Endometrial microvascular endothelial cells (primary cell): Measurements from ENCODE around the gene ARMC2. TPM values are rescaled to one million over a fixed set of nuclear protein-coding genes. Genes with fewer than 3 reads are reported as not detected.

Experiments
- in situ Hi-C: cut with HindIII; loops from 2 replicates; pipeline ENCODE4 v1.10.0; 2017; ENCODE audit warnings: low sequenced_read_pairs, low pct_unique_long_range_greater_than_20kb; ENCODE audit errors: inconsistent ontology term
- total RNA-seq: library from RNA; depleted of rRNA; stranded (reverse); fragments of >200 nt; gene quantifications from one replicate; pipeline ENCODE4 v1.2.3, GENCODE V29; 2015; ENCODE audit errors: inconsistent ontology term

Gene ARMC2
- total RNA-seq, 1 donor from 2014 or later: 1.0 TPM

DNA sequence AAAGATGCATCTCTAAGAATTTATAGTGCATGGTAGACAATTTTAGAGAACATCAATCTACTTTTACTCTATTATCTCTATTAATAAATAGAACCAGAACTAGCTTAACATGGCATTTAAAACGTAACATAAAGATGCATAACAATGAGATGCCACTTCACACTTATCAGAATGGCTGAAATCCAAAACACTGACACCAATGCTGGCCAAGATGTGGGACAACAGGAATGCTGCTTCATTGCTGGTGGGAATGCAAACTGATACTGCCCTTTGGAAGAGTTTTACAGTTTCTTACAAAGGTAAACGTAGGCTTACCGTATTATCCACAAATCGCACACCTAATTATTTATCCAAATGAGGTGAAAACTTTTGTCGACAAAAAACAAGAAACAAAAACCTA lies 151.2 kb downstream of the ARMC2 start:
- in situ Hi-C loops: no loop called here

DNA sequence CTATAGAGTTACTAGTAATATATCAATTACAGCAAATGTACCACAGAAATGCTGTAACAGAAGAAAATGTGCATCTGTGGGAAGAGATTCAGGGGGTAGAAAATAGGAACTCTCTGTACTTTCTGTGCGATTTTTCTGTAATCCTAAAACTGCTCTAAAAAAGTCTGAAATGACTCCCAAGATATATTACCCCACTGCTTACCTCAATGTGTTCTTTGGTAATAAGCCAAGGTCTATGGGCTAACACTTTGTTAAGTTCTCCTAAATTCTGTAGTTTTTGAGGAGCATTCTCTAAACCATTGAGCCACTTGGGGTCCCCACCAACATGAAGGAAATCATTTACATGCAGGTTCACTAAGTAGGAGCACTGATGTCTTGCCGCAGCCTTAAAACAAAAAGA lies 152.1 kb downstream of the ARMC2 start:
- in situ Hi-C loops: no loop called here

DNA sequence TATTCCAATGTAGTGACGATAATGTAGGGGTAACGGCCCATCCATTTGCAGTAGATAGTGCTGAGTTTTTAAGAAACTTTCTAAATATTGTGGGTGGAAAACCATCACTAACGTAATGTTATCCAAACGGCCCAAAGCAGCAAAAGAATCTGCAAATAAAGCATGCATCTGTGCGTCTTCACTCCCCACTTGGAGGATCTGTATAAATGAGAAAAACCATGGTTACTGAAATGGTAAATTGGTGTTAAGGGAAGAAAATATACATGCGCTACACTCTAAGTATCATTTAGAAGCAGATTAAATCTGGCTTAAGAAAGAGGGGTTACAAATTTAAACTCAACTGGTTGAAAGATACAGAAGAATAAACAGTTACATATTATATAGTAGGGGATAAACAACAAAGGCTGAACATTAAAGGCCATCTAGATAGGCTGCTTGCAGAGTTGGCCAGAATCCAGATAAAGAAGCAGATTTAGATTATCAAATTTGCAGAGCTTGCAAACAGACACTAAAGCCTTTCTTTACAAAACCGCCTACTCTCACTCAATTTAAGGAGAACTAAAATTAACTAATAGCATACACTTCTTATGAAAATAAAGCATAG lies 153.2 kb downstream of the ARMC2 start:
- in situ Hi-C loops: no loop called here

DNA sequence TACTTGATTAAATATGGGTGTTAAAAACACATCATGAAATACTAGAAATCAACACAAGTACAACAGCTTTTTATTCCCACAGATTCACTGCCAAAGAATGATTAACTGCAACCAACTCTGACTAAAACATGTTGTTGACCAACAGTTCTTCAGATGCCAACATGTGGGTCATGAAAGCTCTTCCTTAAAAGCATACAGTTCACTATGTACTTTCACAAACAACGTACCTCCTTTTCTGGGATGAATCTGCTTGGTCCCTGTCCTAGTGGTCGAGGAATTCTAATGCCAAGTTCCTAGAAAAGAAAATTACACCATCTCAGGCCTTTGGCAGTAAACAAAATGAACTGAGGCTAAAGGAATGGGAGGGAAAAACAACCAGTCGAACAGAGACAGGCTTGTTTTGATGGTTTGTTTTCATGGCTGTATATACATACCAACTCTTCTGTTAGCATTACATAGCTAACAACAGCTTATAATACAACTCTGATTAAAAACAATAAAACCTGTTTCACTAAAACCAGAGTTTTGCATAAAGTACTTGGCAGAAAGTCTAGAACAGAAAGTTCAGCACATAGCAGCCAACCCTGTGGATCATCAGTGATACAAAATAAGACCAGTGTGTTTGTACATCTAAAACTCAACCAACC lies 154.0 kb downstream of the ARMC2 start:
- in situ Hi-C loops: no loop called here

DNA sequence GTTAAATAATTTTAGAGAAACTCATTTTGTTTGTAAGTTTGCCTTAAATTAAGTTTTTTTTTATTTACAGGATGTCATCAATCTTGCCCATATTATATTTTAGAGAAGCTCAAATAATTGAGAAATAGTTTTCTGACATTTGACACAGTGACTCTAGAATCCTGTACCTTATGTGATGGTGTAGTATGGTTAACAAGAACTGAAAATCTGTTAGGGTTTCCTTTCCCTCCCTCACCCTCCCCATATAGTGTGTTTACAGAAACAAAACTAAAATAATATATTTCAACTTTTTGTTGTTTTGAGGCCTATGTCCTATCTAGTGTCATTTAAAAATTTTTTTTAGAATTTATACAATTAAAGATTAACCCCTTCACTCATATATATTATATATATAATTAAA lies 154.7 kb downstream of the ARMC2 start:
- in situ Hi-C loops: no loop called here

DNA sequence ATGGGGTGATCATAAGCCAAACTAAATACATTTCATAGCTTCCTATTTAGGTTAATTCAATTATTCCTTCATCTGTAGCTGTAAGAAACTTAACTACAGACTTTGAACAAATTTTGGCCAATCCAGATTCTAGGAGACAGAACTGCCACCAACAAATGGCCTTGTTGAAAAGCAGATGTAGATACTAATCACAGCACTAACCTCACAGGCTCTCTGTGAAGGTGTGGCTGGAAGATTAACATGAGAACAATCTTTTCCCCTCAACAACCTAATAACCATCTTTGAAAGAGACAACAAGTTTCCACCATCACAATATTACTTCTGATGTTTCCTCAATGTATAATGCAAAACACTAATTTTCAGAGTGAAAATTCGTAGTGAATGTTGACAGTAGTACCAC lies 158.6 kb downstream of the ARMC2 start:
- in situ Hi-C loops: no loop called here

DNA sequence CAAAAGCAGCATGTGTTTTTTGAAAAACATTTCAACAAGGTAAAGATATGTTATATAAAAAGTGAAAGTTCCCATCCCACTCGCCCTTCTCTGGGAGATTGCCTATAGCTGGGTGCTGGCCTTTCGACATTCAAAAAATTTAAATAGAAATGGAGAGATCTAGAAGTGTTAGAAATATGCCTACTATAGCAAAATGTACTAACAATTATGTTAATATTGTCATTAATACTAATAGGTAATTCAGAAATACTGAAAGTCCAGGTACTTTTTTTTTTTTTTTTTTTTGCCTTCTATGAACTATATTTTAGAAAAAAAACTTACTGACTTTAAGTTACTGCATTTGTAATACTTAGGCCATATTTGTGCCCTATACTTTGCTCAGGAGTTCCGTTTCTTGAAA lies 159.3 kb downstream of the ARMC2 start:
- in situ Hi-C loops: no loop called here

DNA sequence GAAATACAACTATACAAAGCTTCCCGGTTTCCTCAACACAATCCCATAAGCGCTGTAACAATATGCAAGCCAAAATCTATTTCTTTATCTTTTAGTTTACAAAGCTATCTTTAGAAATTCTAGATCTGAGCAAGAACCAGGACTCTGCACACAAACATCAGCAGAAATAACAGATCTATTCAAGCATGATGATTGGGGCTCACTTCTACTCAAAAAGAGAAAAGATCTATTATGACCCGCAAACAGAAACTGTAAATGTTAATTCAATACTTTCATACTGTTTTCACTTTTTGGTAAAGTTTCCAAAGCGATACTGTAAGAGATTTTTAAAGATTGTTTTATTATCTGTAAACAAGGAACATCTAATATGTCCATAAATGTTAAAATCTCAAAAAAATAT lies 159.8 kb downstream of the ARMC2 start:
- in situ Hi-C loops: no loop called here

DNA sequence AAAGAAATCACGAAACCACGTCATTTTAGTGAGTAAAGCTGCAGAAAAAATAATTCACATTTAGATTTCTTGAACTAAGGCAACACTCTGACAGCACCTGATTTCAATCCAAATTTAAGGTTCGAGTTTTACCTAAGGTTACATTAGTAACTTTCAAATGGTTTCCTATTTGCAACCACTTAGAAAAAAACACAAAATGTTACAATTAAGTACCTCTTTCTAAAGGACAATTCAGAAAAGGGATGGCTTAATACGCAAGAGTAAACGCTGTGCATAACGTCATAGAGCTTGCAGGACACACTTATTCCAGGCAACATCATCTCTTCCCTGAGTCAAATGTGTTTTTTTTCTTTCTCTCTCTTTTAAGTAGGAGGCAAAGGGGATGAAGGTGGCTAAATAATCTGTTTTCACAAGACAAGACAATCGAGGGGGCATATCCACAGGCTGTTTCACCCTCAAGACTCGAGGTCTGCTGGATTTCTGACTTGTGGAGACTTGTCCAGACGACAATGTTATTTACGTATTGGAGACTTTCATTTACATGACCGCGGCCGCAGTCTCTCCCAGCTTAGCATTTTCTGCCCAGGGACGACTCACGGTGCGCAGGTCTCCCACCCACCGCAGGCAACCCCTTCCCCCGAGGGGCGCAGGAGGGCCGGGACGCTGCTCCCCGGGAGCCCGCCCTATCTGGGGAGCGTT lies 160.5 kb downstream of the ARMC2 start:
- in situ Hi-C loops: no loop called here

DNA sequence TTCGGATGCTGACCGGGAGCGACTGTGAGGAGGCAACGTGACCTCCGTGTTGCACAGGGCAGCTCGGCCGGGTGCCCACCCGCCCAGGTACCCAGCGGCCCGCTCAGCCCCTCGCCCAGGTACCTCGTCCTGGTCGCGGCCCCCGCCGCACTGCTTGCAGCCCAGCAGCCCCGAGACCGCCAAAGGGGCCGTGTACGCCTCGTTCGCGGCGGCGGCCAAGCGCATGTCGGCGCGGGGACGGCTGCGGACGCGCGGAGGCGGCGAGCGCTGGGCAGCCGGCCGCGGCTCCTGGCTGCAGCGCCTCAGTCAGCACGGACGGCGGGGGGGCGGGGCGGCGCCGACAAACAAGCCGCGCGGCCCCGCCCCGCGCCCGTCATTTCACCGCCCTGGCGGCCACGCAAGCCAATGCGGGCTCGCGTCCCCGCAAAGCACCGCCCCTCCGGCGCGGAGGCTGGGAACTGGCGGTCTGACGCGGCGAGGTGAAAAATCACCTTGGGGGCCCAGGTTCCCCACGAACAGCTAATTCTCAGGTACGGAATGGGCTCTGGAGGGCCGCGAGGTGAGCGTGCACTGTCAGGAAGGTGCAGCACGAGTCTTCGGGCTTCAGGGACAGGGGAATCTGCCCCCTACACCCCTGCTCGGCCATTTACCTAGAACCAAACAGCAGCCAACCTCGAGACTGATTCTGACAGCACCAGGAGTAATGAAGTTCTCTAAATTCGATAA lies 161.2 kb downstream of the ARMC2 start:
- in situ Hi-C loops: no loop called here

DNA sequence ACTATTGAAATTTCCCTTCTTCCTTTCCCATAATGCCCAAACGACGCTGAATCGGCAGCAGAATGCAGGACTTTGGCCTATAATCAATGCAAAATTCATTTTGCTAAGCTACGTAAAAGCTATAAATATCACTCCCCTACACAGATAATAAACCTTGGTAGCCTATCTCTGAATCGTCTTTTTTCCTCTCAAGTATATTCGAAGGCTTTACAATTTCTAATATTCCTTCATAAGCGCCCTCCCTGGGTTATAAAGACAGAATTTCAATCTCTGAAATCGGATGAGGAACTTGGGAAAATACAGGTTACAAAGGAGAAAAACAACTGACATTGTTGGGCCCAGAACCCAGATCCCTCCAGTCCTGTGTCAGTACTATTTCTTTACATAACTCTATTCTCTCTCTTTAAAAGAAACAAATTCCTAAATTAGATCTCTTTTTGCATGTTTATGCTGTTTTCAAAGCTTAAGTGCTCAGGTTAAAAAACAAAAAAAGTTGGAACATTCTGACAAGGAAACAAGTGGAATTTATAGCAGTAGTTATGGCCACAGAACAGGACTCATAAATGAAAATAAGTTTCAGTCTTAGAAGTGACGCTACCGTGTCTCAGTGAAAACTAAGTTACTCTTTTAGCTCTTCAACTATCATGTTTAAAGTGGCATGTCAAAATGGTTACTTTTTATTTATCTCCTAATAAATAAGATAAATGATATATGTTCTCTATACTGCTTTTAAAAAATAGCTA lies 161.9 kb downstream of the ARMC2 start:
- in situ Hi-C loops: no loop called here

DNA sequence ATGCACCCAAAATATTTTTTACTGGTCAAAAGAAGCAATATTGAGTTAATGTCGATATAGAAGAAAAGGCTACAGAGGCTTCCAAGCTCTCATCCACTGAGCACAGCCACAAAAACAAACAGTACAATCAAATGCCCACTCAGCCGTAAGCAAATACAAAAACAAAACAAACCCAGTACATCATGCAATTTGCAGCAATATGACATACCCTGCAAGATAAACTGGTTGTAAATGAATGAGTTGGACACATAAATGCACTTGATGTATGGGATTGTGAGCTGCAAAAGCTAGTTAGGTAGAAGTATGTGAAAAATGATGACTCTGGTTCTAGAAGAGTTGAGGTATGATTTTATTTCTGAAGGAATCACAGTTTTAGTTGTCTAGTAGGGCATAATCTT lies 162.5 kb downstream of the ARMC2 start:
- in situ Hi-C loops: no loop called here

DNA sequence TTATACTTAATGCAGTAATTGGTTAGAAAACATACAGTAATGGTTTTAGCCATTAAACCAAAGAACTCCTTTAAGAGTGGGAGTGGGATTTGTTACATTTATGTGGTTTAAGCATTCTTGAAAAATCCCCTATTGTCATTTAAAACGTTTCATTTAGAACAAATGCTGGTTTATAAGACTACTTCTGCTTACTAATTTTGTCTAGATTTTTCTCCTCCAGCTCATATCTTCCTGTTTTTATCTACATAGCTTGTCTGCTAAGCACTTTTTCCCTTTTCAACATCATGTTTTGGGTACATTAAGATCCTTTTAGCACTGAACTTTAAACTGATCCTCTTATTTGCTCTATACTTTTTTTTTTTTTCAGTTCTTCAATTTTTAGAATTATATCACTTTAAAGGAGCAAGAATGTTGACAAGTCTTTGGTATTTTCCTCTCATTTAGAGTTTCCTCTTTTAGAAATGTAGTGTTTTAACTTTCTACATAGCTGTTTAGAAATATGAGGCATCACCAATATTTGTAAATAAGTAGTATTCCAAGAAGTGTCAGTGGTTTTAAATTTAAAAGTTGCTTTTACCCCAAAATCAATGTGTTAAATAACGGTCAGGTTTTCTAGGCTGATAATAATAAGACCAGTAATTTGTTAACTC lies 165.6 kb downstream of the ARMC2 start:
- in situ Hi-C loops: no loop called here

DNA sequence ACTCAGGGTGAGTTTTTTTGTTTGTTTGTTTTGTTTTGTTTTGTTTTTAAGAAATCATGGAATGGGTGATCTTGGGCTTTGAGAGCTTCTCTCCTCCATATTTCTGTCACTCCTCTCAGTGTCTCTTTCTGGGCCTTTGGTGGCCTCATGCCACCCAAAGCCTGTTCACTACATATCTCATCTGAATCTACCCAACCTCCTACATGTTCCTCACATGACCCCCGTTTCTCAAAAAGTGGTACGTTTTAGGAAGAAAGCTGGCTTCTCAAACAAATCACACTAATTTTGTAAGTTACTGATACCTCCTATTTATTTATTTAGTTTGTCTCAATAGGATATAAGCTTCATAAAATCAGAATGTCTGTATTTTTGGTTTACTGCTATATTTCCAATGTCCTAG lies 166.4 kb downstream of the ARMC2 start:
- in situ Hi-C loops: no loop called here

DNA sequence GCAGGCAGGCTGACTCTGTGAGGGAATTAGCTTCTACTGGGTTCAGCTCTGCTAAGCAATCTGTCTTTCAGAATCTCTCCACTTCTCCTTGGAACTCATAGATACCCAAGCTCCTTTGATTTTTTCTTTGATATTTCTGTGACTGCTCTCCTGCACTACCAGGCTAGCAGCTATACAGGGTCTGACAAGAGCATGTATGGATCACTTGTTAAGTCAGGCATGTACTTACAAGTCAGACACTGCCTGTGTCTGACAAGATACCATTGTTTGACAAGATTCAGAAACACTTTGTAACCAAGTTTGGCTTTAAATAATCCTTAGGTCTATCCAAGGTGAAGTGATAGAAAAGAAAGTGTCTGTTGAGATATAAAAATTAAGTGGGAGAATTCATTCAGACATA lies 167.0 kb downstream of the ARMC2 start:
- in situ Hi-C loops: no loop called here

DNA sequence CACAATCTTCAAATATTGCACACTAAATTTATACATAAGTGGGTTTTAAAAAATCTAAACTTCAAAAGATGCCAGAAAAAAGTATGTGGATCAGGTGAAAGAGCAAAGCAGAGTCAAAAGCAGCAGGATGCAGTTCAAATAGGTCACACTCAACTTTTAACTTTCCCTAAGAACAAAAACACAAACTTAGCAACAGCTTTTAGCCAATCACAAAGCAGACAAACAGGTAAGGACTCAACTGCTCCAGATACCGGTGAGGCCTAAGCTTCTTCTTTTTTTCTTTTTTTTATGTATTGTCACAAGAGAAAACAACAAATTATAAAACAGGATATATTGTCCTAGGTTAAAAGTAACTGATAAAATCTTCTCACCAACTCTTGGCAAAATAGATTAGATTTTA lies 171.7 kb downstream of the ARMC2 start:
- in situ Hi-C loops: no loop called here

DNA sequence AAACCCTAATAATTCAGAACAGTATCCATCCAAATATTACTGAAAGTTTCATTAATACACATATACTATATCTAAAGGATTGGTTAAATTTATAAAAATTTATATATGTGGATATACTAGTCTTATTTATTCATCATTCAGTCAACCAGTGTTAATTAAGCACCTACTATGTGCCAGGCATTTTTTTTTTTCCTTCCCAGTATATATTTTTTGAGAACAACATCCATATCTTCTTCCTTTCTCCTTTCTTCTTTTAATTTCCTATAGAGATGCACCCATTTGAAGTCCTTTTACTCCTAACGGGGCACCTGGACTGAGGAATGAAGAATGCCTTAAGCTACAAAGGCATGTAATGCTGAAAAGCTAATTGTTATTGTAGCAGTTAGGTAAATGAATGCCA lies 173.6 kb downstream of the ARMC2 start:
- in situ Hi-C loops: no loop called here

DNA sequence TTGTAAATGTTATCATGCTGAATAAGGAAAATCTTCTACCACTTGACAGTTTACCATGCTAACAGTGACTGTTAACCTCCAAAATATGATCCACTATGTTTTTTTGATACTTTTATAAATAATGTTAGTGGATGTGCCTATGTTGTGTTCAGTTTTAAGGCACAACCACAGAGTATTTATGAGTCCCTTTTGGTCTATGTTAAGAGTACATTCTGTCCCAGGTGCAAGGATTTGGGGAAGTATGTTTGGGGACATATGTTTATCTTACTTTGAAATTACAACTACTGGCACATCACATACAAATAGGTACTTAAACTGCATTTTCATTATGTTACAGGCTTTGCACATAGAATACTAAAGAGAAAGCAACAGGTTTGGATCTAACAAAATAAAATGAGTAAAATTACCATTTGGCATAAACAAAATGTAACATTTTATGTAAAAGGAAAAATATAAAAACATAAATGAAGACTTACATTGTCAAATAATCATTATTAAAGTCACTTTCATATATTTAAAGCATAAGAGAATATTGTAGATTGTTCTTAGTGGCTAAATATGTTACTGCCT lies 175.2 kb downstream of the ARMC2 start:
- in situ Hi-C loops: no loop called here
